CD14-positive monocyte (primary cell): ENCODE results near the gene FLNA. TPM values are rescaled to one million over a fixed set of nuclear protein-coding genes. Genes with fewer than 3 reads are reported as not detected.

Experiments used
- DNase-seq, 3 donors: peaks; one replicate each; pipeline ENCODE4 v3.0.0-alpha.2; 2011 to 2022
- H2AFZ ChIP-seq: 2 replicates; pipeline ENCODE4 v1.6.0; 2012; ENCODE audit warnings: mild to moderate bottlenecking, low read depth, low read length, inconsistent platforms; ENCODE audit not compliant: insufficient read depth, poor library complexity, severe bottlenecking
- H3K27ac ChIP-seq, 2 donors: 1 replicate in 1 of 2; 2 replicates in 1 of 2; pipeline ENCODE4 v1.5.1; 2012 to 2013; ENCODE audit warnings: low read length in 2 of 2, control low read depth in 1 of 2, inconsistent platforms in 1 of 2, low read depth in 1 of 2, mild to moderate bottlenecking in 1 of 2
- H3K27me3 ChIP-seq, 2 donors: one replicate each; pipeline versions ENCODE4 v1.6.0 to v1.6.1; 2011 to 2013; ENCODE audit warnings: low read length in 2 of 2; ENCODE audit not compliant: control insufficient read depth in 2 of 2, insufficient read depth in 2 of 2
- H3K36me3 ChIP-seq, 2 donors: replicated peaks in 1 of 2; 1 replicate in 1 of 2; 2 replicates in 1 of 2; pipeline versions ENCODE4 v1.5.1 to v1.6.1; 2012 to 2013; ENCODE audit warnings: low read length in 2 of 2, control low read depth in 1 of 2, inconsistent platforms in 1 of 2, mild to moderate bottlenecking in 1 of 2; ENCODE audit not compliant: insufficient read depth in 2 of 2, control insufficient read depth in 1 of 2
- H3K4me1 ChIP-seq, 2 donors: 1 replicate in 1 of 2; 2 replicates in 1 of 2; pipeline versions ENCODE4 v1.5.1 to v1.6.1; 2012 to 2013; ENCODE audit warnings: low read length in 2 of 2, control low read depth in 1 of 2, inconsistent platforms in 1 of 2, mild to moderate bottlenecking in 1 of 2, moderate library complexity in 1 of 2; ENCODE audit not compliant: insufficient read depth in 2 of 2, control insufficient read depth in 1 of 2
- H3K4me2 ChIP-seq: replicated peaks from 2 replicates; pipeline ENCODE3; 2012; ENCODE audit warnings: low read length, moderate library complexity, mild to moderate bottlenecking; ENCODE audit not compliant: poor library complexity, severe bottlenecking; ENCODE audit errors: extremely low read depth
- H3K4me3 ChIP-seq, 3 experiments: fragments of 200-600 bp in 1 of 3; sonication (generic) in 1 of 3; replicated peaks in 1 of 3; 1 replicate in 2 of 3; 2 replicates in 1 of 3; pipeline ENCODE4 v1.5.1; 2011 to 2013; ENCODE audit warnings: low read length in 3 of 3, mild to moderate bottlenecking in 3 of 3, control low read depth in 2 of 3, low read depth in 2 of 3, inconsistent platforms in 1 of 3, moderate library complexity in 1 of 3
- H3K79me2 ChIP-seq: 2 replicates; pipeline ENCODE4 v1.6.0; 2012; ENCODE audit warnings: mild to moderate bottlenecking, control low read depth, inconsistent platforms, low read length, moderate library complexity; ENCODE audit not compliant: insufficient read depth
- H3K9ac ChIP-seq: 2 replicates; pipeline ENCODE4 v1.6.0; 2017; ENCODE audit warnings: low read length, mild to moderate bottlenecking; ENCODE audit not compliant: insufficient read depth, poor library complexity, severe bottlenecking
- H3K9me3 ChIP-seq, 2 donors: replicated peaks in 1 of 2; 1 replicate in 1 of 2; 2 replicates in 1 of 2; pipeline versions ENCODE4 v1.5.1 to v1.6.1; 2012 to 2013; ENCODE audit warnings: low read length in 2 of 2, control low read depth in 1 of 2; ENCODE audit not compliant: control insufficient read depth in 1 of 2, insufficient read depth in 1 of 2
- H4K20me1 ChIP-seq: 2 replicates; pipeline ENCODE4 v1.6.0; 2012; ENCODE audit warnings: mild to moderate bottlenecking, low read length, control low read depth, moderate library complexity; ENCODE audit not compliant: insufficient read depth
- H3K27ac Mint-ChIP-seq, 7 donors: one replicate each; pipeline ENCODE4 v1.8.0; 2020; ENCODE audit warnings: mild to moderate bottlenecking in 7 of 7, mixed read lengths in 7 of 7, moderate library complexity in 6 of 7, inconsistent platforms in 2 of 7
- H3K27me3 Mint-ChIP-seq, 3 donors: one replicate each; pipeline ENCODE4 v1.8.0; 2021 to 2022; ENCODE audit warnings: low read depth in 3 of 3, mild to moderate bottlenecking in 3 of 3, mixed read lengths in 3 of 3, moderate library complexity in 3 of 3, inconsistent platforms in 1 of 3
- H3K36me3 Mint-ChIP-seq, 2 donors: one replicate each; pipeline ENCODE4 v1.8.0; 2020; ENCODE audit warnings: mixed read lengths in 2 of 2, inconsistent platforms in 1 of 2, mild to moderate bottlenecking in 1 of 2
- H3K4me1 Mint-ChIP-seq: one replicate; pipeline ENCODE4 v1.8.0; 2020; ENCODE audit warnings: mild to moderate bottlenecking, mixed read lengths
- H3K4me3 Mint-ChIP-seq, 2 donors: one replicate each; pipeline ENCODE4 v1.8.0; 2020; ENCODE audit warnings: mild to moderate bottlenecking in 2 of 2, mixed read lengths in 2 of 2, moderate library complexity in 1 of 2
- H3K9me3 Mint-ChIP-seq, 7 donors: one replicate each; pipeline ENCODE4 v1.8.0; 2020 to 2022; ENCODE audit warnings: mixed read lengths in 7 of 7, mild to moderate bottlenecking in 6 of 7, moderate library complexity in 6 of 7, inconsistent platforms in 2 of 7
- CTCF ChIP-seq: fragments of 200-600 bp; IDR thresholded peaks from one replicate; pipeline ENCODE4 v1.8.0; 2022; ENCODE audit warnings: antibody characterized with exemption, mild to moderate bottlenecking
- WGBS: methylation state at CpG from one replicate; pipeline ENCODE4 v1.1.5; 2013; ENCODE audit warnings: missing lambda C conversion rate; ENCODE audit not compliant: insufficient coverage; 5-methylcytosine and 5-hydroxymethylcytosine counted together
- intact Hi-C, 2 donors: fragments of 100-400 bp; cut with micrococcal nuclease; formaldehyde crosslinking; loops; one replicate each; pipeline versions ENCODE4 v1.15.0 to v1.15.1; 2023
- polyA plus RNA-seq, 3 donors: library from polyadenylated mRNA; depleted of rRNA in 1 of 3; unstranded in 2 of 3; stranded (reverse) in 1 of 3; fragments of 300-500 nt in 2 of 3; fragments of >200 nt in 1 of 3; fragmentation: Illumina TruSeq in 2 of 3; gene quantifications; 1 replicate in 2 of 3; 2 replicates in 1 of 3; pipeline ENCODE4 v1.2.3, GENCODE V29; 2012 to 2021

The FLNA gene
- polyA plus RNA-seq, 3 donors, result 111 to 874 (median 219) TPM

DNA sequence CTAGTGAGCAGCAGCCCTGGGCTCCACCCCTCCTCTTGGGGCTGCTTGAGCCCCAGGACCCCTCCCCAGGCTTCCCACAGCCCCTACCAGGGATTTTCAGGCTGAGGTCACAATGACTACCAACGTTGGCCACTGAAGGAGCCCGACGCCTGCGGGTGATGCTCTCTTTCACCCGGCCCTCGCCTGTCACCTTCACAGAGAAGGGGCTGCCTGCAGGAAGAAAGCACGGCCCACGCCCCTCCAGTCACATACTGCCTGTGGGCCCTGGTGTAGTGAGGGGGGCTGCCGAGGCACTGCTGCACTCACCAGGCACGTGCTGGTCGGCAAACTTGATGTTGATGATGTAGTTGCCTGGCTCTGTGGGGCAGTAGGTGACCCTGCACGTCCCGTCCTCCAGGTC, 22.0 kb downstream of the FLNA start:
- intact Hi-C loops, result no loop called here
- H2AFZ ChIP-seq, result no peak overlapping the region
- peaks cover 92% of the 10 kb centered on the region in 2 donors for H3K36me3 ChIP-seq
- no peaks in the 10 kb centered on the region for H3K27me3 ChIP-seq
- H3K27ac ChIP-seq, result peak overlapping the region; percentile 4 to 8
- Mint-ChIP-seq H3K36me3 (peaks cover 49 to 80% of the 10 kb centered on the region in 2 donors), H3K4me1 (peaks cover 16% of the 10 kb centered on the region), H3K9me3 (no peaks in the 10 kb centered on the region), H3K4me3 (no peak overlapping the region), H3K27ac (peak overlapping the region in 1 of 7 donors; percentile 25), H3K27me3 (peaks cover 0 to 2% (median 0%) of the 10 kb centered on the region in 3 donors)
- peaks cover 95% of the 10 kb centered on the region for H4K20me1 ChIP-seq
- H3K9ac ChIP-seq, result no peak overlapping the region
- TF ChIP-seq CTCF, result no peak
- no peak overlapping the region for H3K4me3 ChIP-seq
- WGBS, result 85% methylated on average over 4 of the region's 13 CpGs
- H3K9me3 ChIP-seq, result no peaks in the 10 kb centered on the region
- no peak overlapping the region for H3K4me2 ChIP-seq
- peaks cover 26% of the 10 kb centered on the region for H3K79me2 ChIP-seq
- no peak for DNase-seq
- peaks cover 25 to 46% of the 10 kb centered on the region in 2 donors for H3K4me1 ChIP-seq

GRCh38 chrX:154352012-154352401, 22.4 kb downstream of the FLNA start:
- Histone ChIP-seq H3K27ac (peak overlapping the region; percentile 4 to 8), H3K4me3 (no peak overlapping the region), H3K4me1 (peaks cover 30 to 50% of the 10 kb centered on the region in 2 donors), H4K20me1 (peaks cover 94% of the 10 kb centered on the region), H3K9me3 (no peaks in the 10 kb centered on the region), H2AFZ (no peak overlapping the region), H3K79me2 (peaks cover 22% of the 10 kb centered on the region), H3K27me3 (no peaks in the 10 kb centered on the region), H3K9ac (no peak overlapping the region), H3K36me3 (peaks cover 87% of the 10 kb centered on the region in 2 donors), H3K4me2 (no peak overlapping the region)
- Mint-ChIP-seq H3K4me1 (peaks cover 21% of the 10 kb centered on the region), H3K27ac (peak overlapping the region in 2 of 7 donors; percentile 26 to 62), H3K4me3 (peak overlapping the region in 1 of 2 donors; percentile 24), H3K27me3 (peaks cover 0 to 3% (median 0%) of the 10 kb centered on the region in 3 donors), H3K36me3 (peaks cover 50 to 77% of the 10 kb centered on the region in 2 donors), H3K9me3 (no peaks in the 10 kb centered on the region)
- no peak for TF ChIP-seq CTCF
- WGBS, result no CpG with 5 or more reads among the region's 14 CpGs
- DNase-seq, result no peak
- intact Hi-C loops, result no loop called here
